Loucy (cell line): ENCODE data around the gene HYAL3.

Source experiments
- H2AFZ ChIP-seq: fragments of 200-600 bp; sonication (generic); 2 replicates; pipeline ENCODE4 v1.6.0; 2016; ENCODE audit warnings: antibody characterized with exemption, mild to moderate bottlenecking, low read length, moderate library complexity
- H3F3A ChIP-seq: fragments of 200-600 bp; 2 replicates; pipeline ENCODE4 v1.6.0; 2016; ENCODE audit warnings: antibody characterized with exemption, low read depth, mild to moderate bottlenecking
- H3K27me3 ChIP-seq: fragments of 200-600 bp; sonication (generic); 2 replicates; pipeline ENCODE4 v1.6.1; 2014; ENCODE audit warnings: low read length, mild to moderate bottlenecking; ENCODE audit not compliant: insufficient read depth, poor library complexity, severe bottlenecking
- H3K36me3 ChIP-seq: fragments of 200-600 bp; sonication (generic); 2 replicates; pipeline ENCODE4 v1.6.1; 2016; ENCODE audit warnings: low read length; ENCODE audit not compliant: insufficient read depth
- H3K4me1 ChIP-seq: fragments of 200-600 bp; sonication (generic); 2 replicates; pipeline ENCODE4 v1.5.1; 2014; ENCODE audit warnings: low read length, mild to moderate bottlenecking; ENCODE audit not compliant: insufficient read depth, poor library complexity, severe bottlenecking
- H3K4me2 ChIP-seq: fragments of 200-600 bp; sonication (generic); 2 replicates; pipeline ENCODE4 v1.6.0; 2014; ENCODE audit warnings: antibody characterized with exemption, low read length, low read depth, mild to moderate bottlenecking; ENCODE audit not compliant: poor library complexity, severe bottlenecking
- H3K4me3 ChIP-seq: fragments of 200-600 bp; sonication (generic); 2 replicates; pipeline ENCODE4 v1.5.1; 2014; ENCODE audit warnings: low read length, mild to moderate bottlenecking, mixed read lengths; ENCODE audit not compliant: poor library complexity, severe bottlenecking
- H3K79me2 ChIP-seq: fragments of 200-600 bp; sonication (generic); 2 replicates; pipeline ENCODE4 v1.6.1; 2014; ENCODE audit warnings: low read length; ENCODE audit not compliant: insufficient read depth
- H3K9ac ChIP-seq: fragments of 200-600 bp; sonication (generic); 2 replicates; pipeline ENCODE4 v1.6.0; 2014; ENCODE audit warnings: mild to moderate bottlenecking, low read depth, low read length, moderate library complexity; ENCODE audit not compliant: poor library complexity, severe bottlenecking
- H3K9me2 ChIP-seq: fragments of 200-600 bp; sonication (generic); replicated peaks from 2 replicates; pipeline ENCODE4 v1.6.1; 2016; ENCODE audit warnings: low read depth, low read length, mixed read lengths
- H3K9me3 ChIP-seq: fragments of 200-600 bp; sonication (generic); 2 replicates; pipeline ENCODE4 v1.6.1; 2014; ENCODE audit warnings: mild to moderate bottlenecking, antibody characterized with exemption, low read length, low read depth; ENCODE audit not compliant: insufficient read depth
- H4K20me1 ChIP-seq: fragments of 200-600 bp; sonication (generic); 2 replicates; pipeline ENCODE4 v1.6.0; 2014; ENCODE audit warnings: antibody characterized with exemption, low read length, mild to moderate bottlenecking; ENCODE audit not compliant: insufficient read depth, poor library complexity, severe bottlenecking
- CTCF ChIP-seq: fragments of 200-600 bp; sonication (generic); conservative IDR thresholded peaks from 2 replicates; pipeline ENCODE4 v1.5.1; 2014; ENCODE audit warnings: mild to moderate bottlenecking, antibody characterized with exemption, low read length
- EZH2phosphoT487 ChIP-seq: fragments of 200-600 bp; IDR thresholded peaks from 2 replicates; pipeline ENCODE4 v1.6.1; 2018; ENCODE audit warnings: antibody characterized with exemption, mild to moderate bottlenecking, moderate library complexity, borderline replicate concordance

The HYAL3 gene

GRCh38 chr3:50298836-50299637 is at the start of gene HYAL3, which contains the start of gene NAA80:
HYAL3 (minus strand) TSS chr3:50299405; CDS start chr3:50295602, 3,803 bp downstream.
NAA80 (minus strand) TSS chr3:50299405; CDS start chr3:50297463, 1,942 bp downstream.
- H3K36me3 ChIP-seq: no peaks in the 10 kb centered on the region
- TF ChIP-seq CTCF (peak; percentile 48), EZH2phosphoT487 (no peak)
- H3K4me1 ChIP-seq: peaks cover 17% of the 10 kb centered on the region

GRCh38 chr3:50347187-50347813 is 48.1 kb upstream of the HYAL3 start:
- H3K36me3 ChIP-seq: peaks cover 7% of the 10 kb centered on the region; the same call in 1 of the 2 replicates
- H3K9me3 ChIP-seq: no peaks in the 10 kb centered on the region
- peaks cover 45% of the 10 kb centered on the region for H3K4me1 ChIP-seq
- peak overlapping the region; percentile 20 for H3K4me2 ChIP-seq
- H4K20me1 ChIP-seq: peaks cover 5% of the 10 kb centered on the region
- H3K79me2 ChIP-seq: peaks cover 41% of the 10 kb centered on the region
- no peak overlapping the region for H3K9ac ChIP-seq
- TF ChIP-seq CTCF (peak; percentile 67), EZH2phosphoT487 (no peak)
- H2AFZ ChIP-seq: no peak overlapping the region
- H3K27me3 ChIP-seq: no peaks in the 10 kb centered on the region
- no peak overlapping the region for H3K4me3 ChIP-seq
- H3K9me2 ChIP-seq: no peaks in the 10 kb centered on the region
- peaks cover 2% of the 10 kb centered on the region; the same call in 1 of the 2 replicates for H3F3A ChIP-seq

More at GRCh38 chr3:50298836-50299637, at the start of gene HYAL3, which contains the start of gene NAA80:
- Histone ChIP-seq H3K27me3 (no peaks in the 10 kb centered on the region), H3K9me2 (no peaks in the 10 kb centered on the region), H2AFZ (peak within 1 kb of the TSS; percentile 92), H3F3A (no peaks in the 10 kb centered on the region), H3K4me3 (peak within 1 kb of the TSS; percentile 78), H4K20me1 (peaks cover 3% of the 10 kb centered on the region), H3K9me3 (no peaks in the 10 kb centered on the region), H3K4me2 (peak within 1 kb of the TSS; percentile 98), H3K9ac (peak within 1 kb of the TSS; percentile 82), H3K79me2 (peaks cover 19% of the 10 kb centered on the region; the same call in 1 of the 2 replicates)

GRCh38 chr3:50345586-50346234 is 46.5 kb upstream of the HYAL3 start, which contains the start of gene ZMYND10:
ZMYND10 (minus strand) TSS chr3:50345732; CDS start chr3:50345579, 153 bp downstream.
- no peak within 1 kb of the TSS for H3K4me3 ChIP-seq
- H2AFZ ChIP-seq: no peak within 1 kb of the TSS
- H3F3A ChIP-seq: peaks cover 6% of the 10 kb centered on the region; the same call in 1 of the 2 replicates
- peaks cover 50% of the 10 kb centered on the region for H3K4me1 ChIP-seq
- no peaks in the 10 kb centered on the region for H3K9me2 ChIP-seq
- H4K20me1 ChIP-seq: no peaks in the 10 kb centered on the region
- no peaks in the 10 kb centered on the region for H3K9me3 ChIP-seq
- H3K27me3 ChIP-seq: no peaks in the 10 kb centered on the region
- peaks cover 43% of the 10 kb centered on the region for H3K79me2 ChIP-seq
- no peak within 1 kb of the TSS for H3K9ac ChIP-seq
- H3K36me3 ChIP-seq: peaks cover 7% of the 10 kb centered on the region; the same call in 1 of the 2 replicates
- TF ChIP-seq CTCF (no peak), EZH2phosphoT487 (no peak)
- H3K4me2 ChIP-seq: no peak within 1 kb of the TSS
